GM18951 (cell line): ENCODE results near the gene MYO1E.
"Not testable (repeated sequence)": the region's sequence is repeated elsewhere in the genome, so short reads cannot be mapped to it uniquely, and the experiment has no call there.

Source experiments
- POLR2A ChIP-seq: IDR thresholded peaks from 4 replicates; pipeline ENCODE4 v1.6.1; 2011; ENCODE audit warnings: mild to moderate bottlenecking; ENCODE audit not compliant: insufficient read length, insufficient read depth; ENCODE audit errors: extremely low read depth
- in situ Hi-C: fragments of 300-500 bp; cut with MboI; formaldehyde crosslinking; loops from one replicate; pipeline ENCODE4 v1.12.0; 2022; ENCODE audit warnings: low sequenced_read_pairs, mixed read lengths, inconsistent platforms; ENCODE audit not compliant: unreplicated experiment

MYO1E gene

GRCh38 chr15:59354417-59355031, 18.1 kb downstream of the MYO1E start:
- in situ Hi-C loops, result no loop called here

GRCh38 chr15:59353994-59354416, 18.7 kb downstream of the MYO1E start:
- TF ChIP-seq POLR2A, result no peak
- in situ Hi-C loops, result no loop called here

More at GRCh38 chr15:59354417-59355031, 18.1 kb downstream of the MYO1E start:
- TF ChIP-seq POLR2A, result no peak

DNA sequence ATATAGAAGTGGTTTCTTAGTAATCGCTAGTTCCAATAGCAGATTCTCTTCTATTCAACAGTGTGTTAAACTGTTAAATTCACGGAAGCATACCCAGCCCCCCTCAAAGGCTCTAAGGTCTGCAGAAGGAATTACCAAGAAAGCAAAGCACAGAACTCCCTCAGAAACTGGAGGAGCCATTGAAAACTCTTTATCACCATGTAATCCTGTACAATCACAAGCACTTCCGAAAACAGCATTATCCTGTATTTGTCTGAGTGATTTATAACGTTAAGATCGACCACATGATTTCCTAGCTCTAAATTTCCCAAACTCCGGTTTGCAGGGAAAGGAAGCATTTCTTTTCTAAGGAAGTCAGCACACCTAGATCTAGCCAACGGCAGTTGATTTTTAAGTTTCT, 20.0 kb downstream of the MYO1E start:
- no peak for TF ChIP-seq POLR2A
- in situ Hi-C loops, result no loop called here

- TF ChIP-seq POLR2A, result no peak
- in situ Hi-C loops, result no loop called here
Observed at GRCh38 chr15:59352189-59352588, 20.5 kb downstream of the MYO1E start.

- TF ChIP-seq POLR2A, result no peak
- in situ Hi-C loops, result no loop called here
Observed at GRCh38 chr15:59350421-59350732, 22.3 kb downstream of the MYO1E start.

DNA sequence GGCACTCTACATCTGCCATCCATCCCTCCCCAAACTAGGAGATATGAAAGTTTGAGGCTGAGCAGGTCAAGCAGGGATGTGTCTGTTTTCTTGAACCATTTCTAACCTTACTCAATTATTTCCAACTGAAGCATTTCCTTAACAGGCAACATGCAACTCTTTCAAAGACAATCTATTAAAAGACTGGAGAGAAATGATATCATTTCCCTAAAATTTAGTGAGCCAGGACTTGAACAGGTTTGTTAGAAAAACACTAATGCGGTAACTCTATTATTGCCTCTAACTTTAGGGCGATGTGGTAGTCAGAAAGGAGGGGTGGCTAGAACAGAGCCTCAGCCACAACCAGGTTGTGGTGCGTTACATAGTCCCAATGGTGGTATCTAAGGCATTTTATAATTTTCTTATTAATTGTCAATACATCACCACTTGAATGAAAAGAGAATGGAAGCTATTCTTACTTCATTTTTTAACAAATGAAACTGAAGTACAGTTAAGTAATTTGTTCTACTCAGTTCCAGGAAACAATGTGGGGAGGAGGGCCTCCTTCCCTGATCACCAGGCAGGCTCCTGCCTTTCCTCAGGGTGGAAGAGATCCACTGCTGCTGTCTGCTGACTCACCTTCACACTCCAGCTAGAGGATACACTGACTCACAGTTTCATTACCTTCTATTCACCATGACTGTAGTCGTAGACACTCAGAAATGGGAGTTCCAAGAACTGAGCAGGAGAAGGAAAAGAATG, 22.8 kb downstream of the MYO1E start:
- TF ChIP-seq POLR2A, result no peak
- in situ Hi-C loops, result no loop called here

GRCh38 chr15:59347915-59348314, 24.8 kb downstream of the MYO1E start:
- in situ Hi-C loops, result no loop called here
- no peak for TF ChIP-seq POLR2A

DNA sequence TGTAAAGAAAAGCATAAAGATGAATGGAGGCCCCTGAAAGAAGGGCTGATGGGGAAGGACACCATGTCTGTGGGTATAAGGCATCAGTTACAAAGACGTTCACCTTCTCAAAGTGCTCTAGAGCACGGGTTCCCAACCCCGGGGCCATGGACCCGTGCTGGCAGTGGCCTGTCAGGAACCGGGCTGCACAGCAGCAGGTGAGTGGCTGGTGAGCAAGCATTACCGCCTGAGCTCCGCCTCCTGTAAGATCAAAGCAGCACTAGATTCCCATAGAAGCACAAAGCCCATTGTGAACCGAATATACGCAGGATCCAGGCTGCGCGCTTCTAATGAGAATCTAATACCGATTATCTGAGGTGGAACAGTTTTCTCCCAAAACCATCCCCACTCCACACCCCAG, 25.7 kb downstream of the MYO1E start:
- TF ChIP-seq POLR2A, result no peak
- in situ Hi-C loops, result no loop called here

- no peak for TF ChIP-seq POLR2A
- in situ Hi-C loops, result no loop called here
Observed at GRCh38 chr15:59345326-59345725, 27.3 kb downstream of the MYO1E start.

DNA sequence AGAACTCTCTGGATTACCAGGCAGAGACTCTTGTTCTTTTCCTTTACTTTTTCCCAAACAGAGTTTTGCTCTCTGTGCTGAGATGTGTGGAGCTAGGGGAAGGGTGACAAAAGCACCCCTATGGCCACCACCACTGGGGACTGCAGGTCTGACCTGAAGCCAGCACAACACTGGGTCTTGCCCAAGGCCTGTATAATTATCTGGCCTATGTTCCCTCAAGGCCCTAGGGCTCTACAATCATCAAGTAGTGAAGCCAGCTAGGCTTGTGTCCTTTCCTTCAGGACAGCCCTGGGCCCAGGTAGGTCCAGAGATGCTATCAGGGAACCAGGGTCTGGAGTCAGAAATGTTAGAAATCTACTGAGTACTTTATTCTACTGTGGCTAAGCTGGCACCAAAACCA, 28.4 kb downstream of the MYO1E start:
- no peak for TF ChIP-seq POLR2A
- in situ Hi-C loops, result no loop called here

GRCh38 chr15:59340325-59340724, 32.3 kb downstream of the MYO1E start:
- no peak for TF ChIP-seq POLR2A
- in situ Hi-C loops, result no loop called here

DNA sequence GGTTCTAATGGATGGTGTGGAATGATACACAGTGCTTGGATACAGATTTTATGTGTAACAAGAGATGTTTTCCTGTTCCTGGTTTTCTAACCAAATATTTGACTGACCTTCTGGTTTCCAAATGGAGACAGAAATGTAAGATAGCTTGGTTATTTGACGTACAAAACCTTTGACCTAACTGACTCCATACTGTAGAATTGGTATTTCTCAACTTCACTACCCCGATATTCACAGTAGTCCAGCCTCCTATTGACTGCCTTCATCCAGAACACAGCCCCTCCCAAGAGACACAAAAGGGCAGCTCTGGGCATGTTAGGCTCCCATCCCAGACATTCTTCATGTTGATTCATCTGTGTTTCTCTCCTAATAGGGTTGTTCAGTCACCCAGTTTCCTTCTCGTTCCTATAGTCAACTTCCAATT, 33.4 kb downstream of the MYO1E start:
- in situ Hi-C loops, result no loop called here
- TF ChIP-seq POLR2A, result no peak

GRCh38 chr15:59338414-59338813, 34.3 kb downstream of the MYO1E start:
- TF ChIP-seq POLR2A, result no peak
- in situ Hi-C loops, result no loop called here

GRCh38 chr15:59336725-59337124, 35.9 kb downstream of the MYO1E start:
- in situ Hi-C loops, result not testable (repeated sequence)
